NB4 (cell line): ENCODE results near the gene SRGAP1.

Experiments
- CTCF ChIP-seq: IDR thresholded peaks from one replicate; pipeline ENCODE4 v1.5.1; 2012; ENCODE audit warnings: low read depth, low read length
- MAX ChIP-seq: IDR thresholded peaks from 2 replicates; pipeline ENCODE4 v1.6.1; 2011; ENCODE audit warnings: low read depth, low read length
- MYC ChIP-seq: IDR thresholded peaks from 2 replicates; pipeline ENCODE4 v1.6.1; 2011; ENCODE audit warnings: low read depth, low read length
- POLR2A ChIP-seq: IDR thresholded peaks from 2 replicates; pipeline ENCODE4 v1.6.1; 2011; ENCODE audit warnings: mild to moderate bottlenecking; ENCODE audit not compliant: insufficient read length; ENCODE audit errors: extremely low read depth

- TF ChIP-seq CTCF, result no peak
- TF ChIP-seq POLR2A, result no peak
- no peak for TF ChIP-seq MAX
- no peak for TF ChIP-seq MYC
These were observed 245.5 kb downstream of the SRGAP1 start for GRCh38 chr12:64090047-64090446.
